HEK293 (cell line): ENCODE results near the gene GPR17.

ENCODE experiments used
- CTCF ChIP-seq: fragments of 450-650 bp; formaldehyde crosslinking; IDR thresholded peaks from 2 replicates; pipeline ENCODE4 v1.5.1; 2016; ENCODE audit warnings: missing biosample characterization, missing genetic modification characterization
- MZF1 ChIP-seq: fragments of 450-650 bp; formaldehyde crosslinking; IDR thresholded peaks from 2 replicates; pipeline ENCODE4 v1.5.1; 2017; ENCODE audit warnings: missing biosample characterization, missing genetic modification characterization, borderline replicate concordance
- OVOL3 ChIP-seq: fragments of 450-650 bp; formaldehyde crosslinking; IDR thresholded peaks from 2 replicates; pipeline ENCODE4 v1.5.1; 2016; ENCODE audit warnings: missing biosample characterization, missing genetic modification characterization
- ZBTB20 ChIP-seq: fragments of 450-650 bp; formaldehyde crosslinking; IDR thresholded peaks from 2 replicates; pipeline ENCODE4 v1.5.1; 2016; ENCODE audit warnings: missing biosample characterization, missing genetic modification characterization
- ZBTB7A ChIP-seq: fragments of 450-650 bp; formaldehyde crosslinking; IDR thresholded peaks from 2 replicates; pipeline ENCODE4 v1.5.1; 2016; ENCODE audit warnings: low read depth, missing biosample characterization, missing genetic modification characterization
- ZNF121 ChIP-seq: fragments of 450-650 bp; formaldehyde crosslinking; IDR thresholded peaks from 2 replicates; pipeline ENCODE4 v1.5.1; 2016; ENCODE audit warnings: missing biosample characterization, missing genetic modification characterization
- ZNF175 ChIP-seq: fragments of 450-650 bp; formaldehyde crosslinking; IDR thresholded peaks from 2 replicates; pipeline ENCODE4 v1.5.1; 2016; ENCODE audit warnings: missing biosample characterization, missing genetic modification characterization
- ZNF677 ChIP-seq: fragments of 450-650 bp; IDR thresholded peaks from 2 replicates; pipeline ENCODE4 v1.5.0; 2018; ENCODE audit warnings: missing biosample characterization, mild to moderate bottlenecking, missing genetic modification characterization, moderate library complexity
- TF ChIP-seq, protein P1 (sequence below): fragments of 450-650 bp; IDR thresholded peaks from 2 replicates; pipeline ENCODE4 v1.5.1; 2018; ENCODE audit warnings: missing biosample characterization, missing genetic modification characterization

- TF ChIP-seq CTCF (no peak), OVOL3 (no peak), ZNF677 (tag by site-specific recombination) (no peak), ZBTB7A (tag by site-specific recombination) (no peak), ZNF175 (no peak), MZF1 (tag by site-specific recombination) (no peak), ZBTB20 (tag by site-specific recombination) (no peak), ZNF121 (tag by site-specific recombination) (no peak)
- TF ChIP-seq, protein P1, sequence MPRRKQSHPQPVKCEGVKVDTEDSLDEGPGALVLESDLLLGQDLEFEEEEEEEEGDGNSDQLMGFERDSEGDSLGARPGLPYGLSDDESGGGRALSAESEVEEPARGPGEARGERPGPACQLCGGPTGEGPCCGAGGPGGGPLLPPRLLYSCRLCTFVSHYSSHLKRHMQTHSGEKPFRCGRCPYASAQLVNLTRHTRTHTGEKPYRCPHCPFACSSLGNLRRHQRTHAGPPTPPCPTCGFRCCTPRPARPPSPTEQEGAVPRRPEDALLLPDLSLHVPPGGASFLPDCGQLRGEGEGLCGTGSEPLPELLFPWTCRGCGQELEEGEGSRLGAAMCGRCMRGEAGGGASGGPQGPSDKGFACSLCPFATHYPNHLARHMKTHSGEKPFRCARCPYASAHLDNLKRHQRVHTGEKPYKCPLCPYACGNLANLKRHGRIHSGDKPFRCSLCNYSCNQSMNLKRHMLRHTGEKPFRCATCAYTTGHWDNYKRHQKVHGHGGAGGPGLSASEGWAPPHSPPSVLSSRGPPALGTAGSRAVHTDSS (tag by site-specific recombination): no peak
Observed at GRCh38 chr2:127631997-127632581, 13.9 kb upstream of the GPR17 start.
